OCI-LY7 (cell line): ENCODE data around the gene SNRPD1.

Experiments used
- EZH2phosphoT487 ChIP-seq: fragments of 200-600 bp; sonication (generic); IDR thresholded peaks from 2 replicates; pipeline ENCODE4 v1.6.1; 2018; ENCODE audit warnings: low read depth, borderline replicate concordance, mild to moderate bottlenecking, mixed run types, antibody characterized with exemption, low read length, moderate library complexity, mixed read lengths
- TF ChIP-seq, protein P1 (sequence below): fragments of 200-600 bp; sonication (generic); conservative IDR thresholded peaks from 2 replicates; pipeline ENCODE4 v1.5.1; 2014; ENCODE audit warnings: mild to moderate bottlenecking, antibody characterized with exemption, low read length, moderate library complexity, mixed read lengths

DNA sequence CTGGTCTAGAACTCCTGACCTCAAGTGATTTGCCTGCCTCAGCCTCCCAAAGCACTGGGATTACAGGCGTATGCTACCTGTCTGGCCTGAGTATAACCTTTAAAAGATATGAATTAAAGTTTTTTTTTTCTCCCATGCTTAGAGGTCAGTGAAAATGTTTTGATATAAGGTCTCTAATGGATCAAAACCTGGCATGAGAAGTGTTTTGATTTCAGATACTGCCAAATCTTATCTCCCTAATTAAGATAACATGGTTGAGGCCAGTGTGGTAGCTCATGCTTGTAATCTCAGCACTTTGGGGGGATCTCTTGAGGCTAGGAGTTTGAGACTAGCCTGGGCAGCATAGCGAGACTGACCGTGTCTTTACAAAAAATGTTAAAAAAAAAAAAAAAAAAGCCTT lies 41.2 kb downstream of the SNRPD1 start:
- TF ChIP-seq, protein P1, sequence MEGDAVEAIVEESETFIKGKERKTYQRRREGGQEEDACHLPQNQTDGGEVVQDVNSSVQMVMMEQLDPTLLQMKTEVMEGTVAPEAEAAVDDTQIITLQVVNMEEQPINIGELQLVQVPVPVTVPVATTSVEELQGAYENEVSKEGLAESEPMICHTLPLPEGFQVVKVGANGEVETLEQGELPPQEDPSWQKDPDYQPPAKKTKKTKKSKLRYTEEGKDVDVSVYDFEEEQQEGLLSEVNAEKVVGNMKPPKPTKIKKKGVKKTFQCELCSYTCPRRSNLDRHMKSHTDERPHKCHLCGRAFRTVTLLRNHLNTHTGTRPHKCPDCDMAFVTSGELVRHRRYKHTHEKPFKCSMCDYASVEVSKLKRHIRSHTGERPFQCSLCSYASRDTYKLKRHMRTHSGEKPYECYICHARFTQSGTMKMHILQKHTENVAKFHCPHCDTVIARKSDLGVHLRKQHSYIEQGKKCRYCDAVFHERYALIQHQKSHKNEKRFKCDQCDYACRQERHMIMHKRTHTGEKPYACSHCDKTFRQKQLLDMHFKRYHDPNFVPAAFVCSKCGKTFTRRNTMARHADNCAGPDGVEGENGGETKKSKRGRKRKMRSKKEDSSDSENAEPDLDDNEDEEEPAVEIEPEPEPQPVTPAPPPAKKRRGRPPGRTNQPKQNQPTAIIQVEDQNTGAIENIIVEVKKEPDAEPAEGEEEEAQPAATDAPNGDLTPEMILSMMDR: no peak
- no peak for TF ChIP-seq EZH2phosphoT487
